Trophoblast cell (in vitro differentiated cells and primary cell): Measurements from ENCODE around the gene ZBTB7B.
A peak's percentile ranks its signal among the peaks of the same experiment; 100 is the strongest.

ENCODE experiments used
- DNase-seq, 2 donors: peaks; one replicate each; pipeline ENCODE4 v3.0.0-alpha.2; 2016
- H2AFZ ChIP-seq: 2 replicates; pipeline ENCODE4 v1.6.1; 2013; ENCODE audit warnings: low read length, moderate library complexity, mild to moderate bottlenecking; ENCODE audit not compliant: insufficient read depth, poor library complexity
- H2AK5ac ChIP-seq: 2 replicates; pipeline ENCODE4 v1.6.1; 2013; ENCODE audit warnings: mild to moderate bottlenecking, low read length
- H2BK120ac ChIP-seq: 2 replicates; pipeline ENCODE4 v1.6.1; 2013; ENCODE audit warnings: low read length, mild to moderate bottlenecking, moderate library complexity; ENCODE audit not compliant: insufficient read depth, poor library complexity
- H2BK12ac ChIP-seq: 2 replicates; pipeline ENCODE4 v1.6.1; 2013; ENCODE audit warnings: mild to moderate bottlenecking, low read length, moderate library complexity
- H2BK5ac ChIP-seq: 2 replicates; pipeline ENCODE4 v1.6.1; 2013; ENCODE audit warnings: low read length, low read depth, moderate library complexity, mild to moderate bottlenecking; ENCODE audit not compliant: poor library complexity
- H3K14ac ChIP-seq: 2 replicates; pipeline ENCODE4 v1.6.1; 2013; ENCODE audit warnings: mild to moderate bottlenecking, low read length
- H3K18ac ChIP-seq: 2 replicates; pipeline ENCODE4 v1.6.1; 2013; ENCODE audit warnings: mild to moderate bottlenecking, low read length
- H3K23ac ChIP-seq: 2 replicates; pipeline ENCODE4 v1.6.1; 2013; ENCODE audit warnings: low read length
- H3K27ac ChIP-seq: 2 replicates; pipeline ENCODE4 v1.5.1; 2013; ENCODE audit warnings: low read depth, mild to moderate bottlenecking, inconsistent platforms, low read length, moderate library complexity
- H3K27me3 ChIP-seq: 2 replicates; pipeline ENCODE4 v1.6.1; 2013; ENCODE audit warnings: inconsistent platforms, mild to moderate bottlenecking, low read length, moderate library complexity; ENCODE audit not compliant: insufficient read depth
- H3K36me3 ChIP-seq, 2 experiments: 1 replicate in 1 of 2; 2 replicates in 1 of 2; pipeline ENCODE4 v1.6.1; 2013; ENCODE audit warnings: low read length in 2 of 2, mild to moderate bottlenecking in 2 of 2, moderate library complexity in 1 of 2; ENCODE audit not compliant: insufficient read depth in 2 of 2, control insufficient read depth in 1 of 2
- H3K4ac ChIP-seq: 2 replicates; pipeline ENCODE4 v1.6.1; 2013; ENCODE audit warnings: low read depth, mild to moderate bottlenecking, low read length, moderate library complexity
- H3K4me1 ChIP-seq, 2 experiments: 1 replicate in 1 of 2; 2 replicates in 1 of 2; pipeline ENCODE4 v1.6.1; 2013; ENCODE audit warnings: low read length in 2 of 2, mild to moderate bottlenecking in 2 of 2, moderate library complexity in 1 of 2; ENCODE audit not compliant: insufficient read depth in 2 of 2, control insufficient read depth in 1 of 2
- H3K4me2 ChIP-seq: 2 replicates; pipeline ENCODE4 v1.6.1; 2013; ENCODE audit warnings: inconsistent platforms, mild to moderate bottlenecking, low read length, moderate library complexity
- H3K4me3 ChIP-seq: 2 replicates; pipeline ENCODE4 v1.5.1; 2013; ENCODE audit warnings: mild to moderate bottlenecking, low read depth, low read length, inconsistent platforms
- H3K79me1 ChIP-seq: one replicate; pipeline ENCODE4 v1.6.1; 2013; ENCODE audit warnings: low read length
- H3K79me2 ChIP-seq: 2 replicates; pipeline ENCODE4 v1.6.1; 2013; ENCODE audit warnings: low read length, mild to moderate bottlenecking; ENCODE audit not compliant: control insufficient read depth, insufficient read depth, poor library complexity
- H3K9ac ChIP-seq: 2 replicates; pipeline ENCODE4 v1.6.1; 2013; ENCODE audit warnings: mild to moderate bottlenecking, low read length
- H3K9me3 ChIP-seq: 2 replicates; pipeline ENCODE4 v1.6.1; 2013; ENCODE audit warnings: low read depth, mild to moderate bottlenecking, control low read depth, inconsistent platforms, low read length; ENCODE audit not compliant: insufficient read depth
- H4K12ac ChIP-seq: 2 replicates; pipeline ENCODE4 v1.6.1; 2013; ENCODE audit warnings: low read depth, mild to moderate bottlenecking, low read length, moderate library complexity
- H4K8ac ChIP-seq: 2 replicates; pipeline ENCODE4 v1.6.1; 2013; ENCODE audit warnings: low read depth, mild to moderate bottlenecking, low read length, moderate library complexity
- H4K91ac ChIP-seq: one replicate; pipeline ENCODE4 v1.6.1; 2013; ENCODE audit warnings: low read depth, mild to moderate bottlenecking, low read length, moderate library complexity
- WGBS: extraction: QIAGEN DNeasy Blood & Tissue Kit; methylation state at CpG from one replicate; pipeline ENCODE4 v1.1.7; 2013; ENCODE audit warnings: missing lambda C conversion rate; ENCODE audit not compliant: insufficient read length, insufficient coverage; ENCODE audit errors: extremely low coverage; 5-methylcytosine and 5-hydroxymethylcytosine counted together

ZBTB7B gene

GRCh38 chr1:155026154-155026553 is 23.6 kb downstream of the ZBTB7B start:
- WGBS, result no CpG with 5 or more reads among the region's 9 CpGs
- H3K36me3 ChIP-seq, result no peaks in the 10 kb centered on the region

GRCh38 chr1:155026588-155026987 is 24.0 kb downstream of the ZBTB7B start:
- H3K27ac ChIP-seq, result no peak overlapping the region
- H3K79me1 ChIP-seq, result peaks cover 4% of the 10 kb centered on the region
- H3K4me2 ChIP-seq, result no peak overlapping the region
- H2BK120ac ChIP-seq, result no peak overlapping the region
- H2BK5ac ChIP-seq, result no peak overlapping the region
- no CpG with 5 or more reads among the region's 6 CpGs for WGBS
- H3K18ac ChIP-seq, result no peak overlapping the region
- no peak overlapping the region for H3K4me3 ChIP-seq
- peaks cover 11 to 19% of the 10 kb centered on the region in 2 experiments for H3K4me1 ChIP-seq
- no peaks in the 10 kb centered on the region for H3K79me2 ChIP-seq
- no peak overlapping the region for H3K9ac ChIP-seq
- no peak overlapping the region for H3K14ac ChIP-seq
- no peak overlapping the region for H3K4ac ChIP-seq
- H4K8ac ChIP-seq, result no peak overlapping the region
- H3K23ac ChIP-seq, result no peak overlapping the region
- DNase-seq, result peak; percentile 97 to 99
- H2AFZ ChIP-seq, result no peak overlapping the region
- no peak overlapping the region for H2AK5ac ChIP-seq
- H3K36me3 ChIP-seq, result no peaks in the 10 kb centered on the region
- H4K91ac ChIP-seq, result no peak overlapping the region
- H3K27me3 ChIP-seq, result no peaks in the 10 kb centered on the region
- no peaks in the 10 kb centered on the region for H3K9me3 ChIP-seq
- H4K12ac ChIP-seq, result no peak overlapping the region
- peak overlapping the region; percentile 91 for H2BK12ac ChIP-seq

More at GRCh38 chr1:155026154-155026553, 23.6 kb downstream of the ZBTB7B start:
- peak in 1 of 2 donors; percentile 24 for DNase-seq
- Histone ChIP-seq H3K4me3 (no peak overlapping the region), H3K4me2 (no peak overlapping the region), H3K9ac (no peak overlapping the region), H3K27me3 (no peaks in the 10 kb centered on the region), H3K79me2 (no peaks in the 10 kb centered on the region), H3K79me1 (peaks cover 4% of the 10 kb centered on the region), H3K23ac (no peak overlapping the region), H4K91ac (peak overlapping the region; percentile 68), H2BK12ac (peak overlapping the region; percentile 91), H2AFZ (no peak overlapping the region), H3K14ac (peak overlapping the region; percentile 78), H3K18ac (peak overlapping the region; percentile 66), H2AK5ac (peak overlapping the region; percentile 88), H3K4ac (peak overlapping the region; percentile 60), H4K8ac (no peak overlapping the region), H3K9me3 (no peaks in the 10 kb centered on the region), H2BK5ac (peak overlapping the region; percentile 1), H3K27ac (no peak overlapping the region), H3K4me1 (peaks cover 11 to 19% of the 10 kb centered on the region in 2 experiments), H4K12ac (no peak overlapping the region), H2BK120ac (peak overlapping the region; percentile 43)

- Histone ChIP-seq H2AK5ac (no peak overlapping the region), H3K36me3 (no peaks in the 10 kb centered on the region), H3K14ac (no peak overlapping the region), H2AFZ (no peak overlapping the region), H2BK5ac (no peak overlapping the region), H3K4me2 (no peak overlapping the region), H3K27ac (no peak overlapping the region), H3K9ac (no peak overlapping the region), H3K27me3 (no peaks in the 10 kb centered on the region), H3K18ac (no peak overlapping the region), H2BK120ac (no peak overlapping the region), H3K23ac (no peak overlapping the region), H3K9me3 (no peaks in the 10 kb centered on the region), H4K8ac (no peak overlapping the region), H3K4me1 (peaks cover 7 to 8% of the 10 kb centered on the region in 2 experiments), H4K12ac (no peak overlapping the region), H3K4ac (no peak overlapping the region), H4K91ac (no peak overlapping the region), H3K4me3 (peak overlapping the region; percentile 6), H2BK12ac (no peak overlapping the region), H3K79me2 (no peaks in the 10 kb centered on the region), H3K79me1 (peaks cover 4% of the 10 kb centered on the region)
- no peak for DNase-seq
- WGBS, result no CpG with 5 or more reads among the region's 16 CpGs
Observed at GRCh38 chr1:155029513-155030242, 27.1 kb downstream of the ZBTB7B start.

- H3K4me1 ChIP-seq, result peaks cover 7 to 8% of the 10 kb centered on the region in 2 experiments
- H4K8ac ChIP-seq, result no peak overlapping the region
- H3K4me3 ChIP-seq, result peak overlapping the region; percentile 6
- H3K36me3 ChIP-seq, result no peaks in the 10 kb centered on the region
- no peak overlapping the region for H3K14ac ChIP-seq
- no peak overlapping the region for H3K4ac ChIP-seq
- H2BK5ac ChIP-seq, result no peak overlapping the region
- H2BK120ac ChIP-seq, result no peak overlapping the region
- no peak for DNase-seq
- no peak overlapping the region for H3K23ac ChIP-seq
- H3K9me3 ChIP-seq, result no peaks in the 10 kb centered on the region
- H3K27me3 ChIP-seq, result no peaks in the 10 kb centered on the region
- no peak overlapping the region for H4K91ac ChIP-seq
- no peak overlapping the region for H3K4me2 ChIP-seq
- H2BK12ac ChIP-seq, result no peak overlapping the region
- no CpG with 5 or more reads among the region's 15 CpGs for WGBS
- H2AK5ac ChIP-seq, result no peak overlapping the region
- H4K12ac ChIP-seq, result no peak overlapping the region
- H2AFZ ChIP-seq, result no peak overlapping the region
- H3K18ac ChIP-seq, result no peak overlapping the region
- H3K27ac ChIP-seq, result no peak overlapping the region
- peaks cover 4% of the 10 kb centered on the region for H3K79me1 ChIP-seq
- H3K79me2 ChIP-seq, result no peaks in the 10 kb centered on the region
- no peak overlapping the region for H3K9ac ChIP-seq
Observed at GRCh38 chr1:155030243-155030795, 27.7 kb downstream of the ZBTB7B start.
